A549 (cell line): ENCODE measurements around the gene UBC. TPM values are rescaled to one million over a fixed set of nuclear protein-coding genes. Genes with fewer than 3 reads are reported as not detected.
A peak's percentile ranks its signal among the peaks of the same experiment; 100 is the strongest.

ENCODE experiments used
- ATAC-seq, 2 experiments: fragments of 200-7000 bp in 1 of 2; fragments of >200 bp in 1 of 2; cut with Nextera tagmentation in 1 of 2; cut with Tn5 transposase in 1 of 2; 3 replicates each; pipeline versions ENCODE4 v1.8.0 to v1.9.1; 2018 to 2020; ENCODE audit warnings: mild to moderate bottlenecking in 1 of 2, moderate library complexity in 1 of 2
- CTCF ChIA-PET: fragments of 300-600 bp; sonication (Branson Sonifier 250); formaldehyde crosslinking; extraction: SDS; loops from one replicate; lab custom pipeline; 2021; ENCODE audit warnings: antibody characterized with exemption, inconsistent platforms; lab: Yijun Ruan, JAX
- POLR2A ChIA-PET: fragments of 350-600 bp; formaldehyde crosslinking; extraction: SDS; loops from one replicate; lab custom pipeline; 2021; ENCODE audit warnings: antibody characterized with exemption, inconsistent platforms; lab: Yijun Ruan, JAX
- DNase-seq, 2 experiments: peaks; one replicate each; pipeline versions ENCODE4 v3.0.0 to v3.0.0-alpha.2; 2011 to 2016; ENCODE audit warnings: low read depth in 1 of 2, low spot score in 1 of 2
- FAIRE-seq: peaks from 2 replicates; lab custom pipeline; 2011; peaks lifted over from hg19 to GRCh38; lab: Jason Lieb, UNC
- H3K27ac ChIP-seq, 2 experiments: fragments of >200 bp; sonication (Bioruptor Twin); formaldehyde crosslinking; 3 replicates each; pipeline ENCODE4 v1.5.1; 2016 to 2017
- H3K4me1 ChIP-seq: fragments of >200 bp; sonication (Bioruptor Twin); formaldehyde crosslinking; 3 replicates; pipeline ENCODE4 v1.6.1; 2016
- H3K4me2 ChIP-seq: fragments of >200 bp; sonication (Bioruptor Twin); formaldehyde crosslinking; 3 replicates; pipeline ENCODE4 v1.6.1; 2016
- H3K4me3 ChIP-seq: fragments of >200 bp; sonication (Bioruptor Twin); formaldehyde crosslinking; 3 replicates; pipeline ENCODE4 v1.5.1; 2016
- H3K9me3 ChIP-seq: fragments of >200 bp; sonication (Bioruptor Twin); formaldehyde crosslinking; 3 replicates; pipeline ENCODE4 v1.6.1; 2016
- CBX8 ChIP-seq: fragments of 200-600 bp; sonication (generic); IDR thresholded peaks from 2 replicates; pipeline ENCODE4 v1.6.1; 2016
- CEBPB ChIP-seq, 2 experiments: fragments of >200 bp in 1 of 2; sonication (Bioruptor Twin) in 1 of 2; formaldehyde crosslinking in 1 of 2; IDR thresholded peaks; 2 replicates each; pipeline ENCODE4 v1.6.1; 2012 to 2016
- EHMT2 ChIP-seq: fragments of 200-600 bp; sonication (generic); IDR thresholded peaks from 2 replicates; pipeline ENCODE4 v1.6.1; 2016; ENCODE audit warnings: antibody characterized with exemption, low read depth, mild to moderate bottlenecking, moderate library complexity
- ESRRA ChIP-seq: fragments of 150-350 bp; IDR thresholded peaks from 2 replicates; pipeline ENCODE4 v1.6.1; 2014; ENCODE audit warnings: mild to moderate bottlenecking, low read length, borderline replicate concordance
- GATA3 ChIP-seq: IDR thresholded peaks from 2 replicates; pipeline ENCODE4 v1.6.1; 2012; ENCODE audit warnings: borderline replicate concordance
- HES2 ChIP-seq: fragments of >200 bp; sonication (Bioruptor Twin); formaldehyde crosslinking; IDR thresholded peaks from 2 replicates; pipeline ENCODE4 v1.6.1; 2016
- HOXB5 ChIP-seq: fragments of 250-450 bp; sonication (Bioruptor Pico); IDR thresholded peaks from 2 replicates; pipeline ENCODE4 v1.5.0; 2020; ENCODE audit warnings: mild to moderate bottlenecking, moderate library complexity
- JUN ChIP-seq, 2 experiments: fragments of >200 bp; sonication (Bioruptor Twin); formaldehyde crosslinking; IDR thresholded peaks; 2 replicates in 1 of 2; 3 replicates in 1 of 2; pipeline ENCODE4 v1.6.1; 2016 to 2017
- KDM1A ChIP-seq: fragments of 200-600 bp; sonication (generic); IDR thresholded peaks from 2 replicates; pipeline ENCODE4 v1.6.1; 2016; ENCODE audit warnings: low read depth, mild to moderate bottlenecking
- KDM5A ChIP-seq: fragments of 200-600 bp; sonication (generic); IDR thresholded peaks from 2 replicates; pipeline ENCODE4 v1.6.1; 2016; ENCODE audit warnings: antibody characterized with exemption, mild to moderate bottlenecking
- MYC ChIP-seq: IDR thresholded peaks from 2 replicates; pipeline ENCODE4 v1.6.1; 2012; ENCODE audit warnings: mild to moderate bottlenecking, inconsistent platforms, low read length, improper control_type of control experiment, borderline replicate concordance
- PHF8 ChIP-seq: fragments of 200-600 bp; sonication (generic); IDR thresholded peaks from 2 replicates; pipeline ENCODE4 v1.6.1; 2016; ENCODE audit warnings: low read depth, mild to moderate bottlenecking, antibody characterized with exemption, moderate library complexity, borderline replicate concordance
- POLR2A ChIP-seq: IDR thresholded peaks from 2 replicates; pipeline ENCODE4 v1.6.1; 2012; ENCODE audit warnings: mild to moderate bottlenecking, low read length
- REST ChIP-seq: fragments of 200-600 bp; sonication (generic); IDR thresholded peaks from 2 replicates; pipeline ENCODE4 v1.6.1; 2016; ENCODE audit warnings: antibody characterized with exemption, mild to moderate bottlenecking, moderate library complexity
- RNF2 ChIP-seq: fragments of 200-600 bp; sonication (generic); IDR thresholded peaks from 2 replicates; pipeline ENCODE4 v1.6.1; 2016; ENCODE audit warnings: low read depth, mild to moderate bottlenecking, antibody characterized with exemption, moderate library complexity, borderline replicate concordance
- TP53 ChIP-seq: fragments of 250-450 bp; sonication (Bioruptor Pico); IDR thresholded peaks from 2 replicates; pipeline ENCODE4 v1.5.0; 2021; ENCODE audit warnings: mild to moderate bottlenecking, moderate library complexity
- WGBS: methylation state at CpG from one replicate; pipeline ENCODE4 v1.1.6; 2017; ENCODE audit errors: missing lambda C conversion rate; 5-methylcytosine and 5-hydroxymethylcytosine counted together
- polyA plus RNA-seq, 4 experiments: library from polyadenylated mRNA; depleted of rRNA in 3 of 4; stranded (reverse); fragments of >200 nt; fragmentation: RNase III in 1 of 4; extraction: RNeasy Plus Mini Kit Qiagen cat#74134 plus additional on column Dnase treatment in 1 of 4; gene quantifications; 2 replicates in 3 of 4; 3 replicates in 1 of 4; pipeline ENCODE4 v1.2.3, GENCODE V29; 2011 to 2017

Gene UBC
- polyA plus RNA-seq, 2 of the 4 experiments (the other 2 are of a cell fraction), result 993 to 2,000 TPM

GRCh38 chr12:124947013-124947412 is 32.6 kb upstream of the UBC start:
- TF ChIP-seq ESRRA, result no peak
- TF ChIP-seq PHF8, result no peak
- TF ChIP-seq KDM1A, result no peak
- no peak for TF ChIP-seq GATA3
- TF ChIP-seq CEBPB (IDR thresholded peaks at IDR 0.05), result no peak
- TF ChIP-seq JUN (IDR thresholded peaks at IDR 0.05), result no peak
- TF ChIP-seq EHMT2, result no peak
- TF ChIP-seq HOXB5 (CRISPR knock-in tag), result no peak
- no peak for TF ChIP-seq POLR2A
- ChIA-PET POLR2A (no interaction called here), CTCF (interaction anchor here (8.1 to 14.4 kb wide), 2 partner anchors 7 to 42 kb away, joined by 96 to 243 read pairs; no protein-coding TSS in a partner anchor)
- no peak overlapping the region for H3K4me3 ChIP-seq
- 94% methylated on average over 7 of the region's 11 CpGs for WGBS
- H3K27ac ChIP-seq, result no peak overlapping the region
- no peak overlapping the region for H3K4me2 ChIP-seq
- no peak for DNase-seq
- FAIRE-seq, result no peak
- H3K9me3 ChIP-seq, result no peaks in the 10 kb centered on the region
- no peaks in the 10 kb centered on the region for H3K4me1 ChIP-seq
- ATAC-seq, result peak in 1 of 2 experiments; percentile 4; a peak in 1 of 6 replicates

- H3K4me3 ChIP-seq, result no peak overlapping the region
- DNase-seq, result no peak
- peaks cover 4% of the 10 kb centered on the region; the same call in 2 of the 3 replicates for H3K4me1 ChIP-seq
- no peak overlapping the region for H3K4me2 ChIP-seq
- peak in 1 of 2 experiments; percentile 5; a peak in 2 of 6 replicates for ATAC-seq
- POLR2A ChIA-PET, result no interaction called here
- CTCF ChIA-PET, result interaction anchor here (0.9 to 14.4 kb wide), 3 partner anchors 8 to 41 kb away, joined by 3 to 243 read pairs (median 96); no protein-coding TSS in a partner anchor
- TF ChIP-seq REST (no peak), CBX8 (no peak), MYC (no peak), TP53 (no peak), KDM5A (no peak), RNF2 (no peak), PHF8 (no peak)
- 84% methylated on average over 10 of the region's 10 CpGs for WGBS
- H3K9me3 ChIP-seq, result no peaks in the 10 kb centered on the region
- no peak overlapping the region for H3K27ac ChIP-seq
- FAIRE-seq, result no peak
Observed at GRCh38 chr12:124946447-124946793, 32.0 kb upstream of the UBC start.

- ChIA-PET POLR2A (interaction anchor here (0.5 to 4.5 kb wide), 8 partner anchors 17 to 49 kb away, joined by 3 to 125 read pairs (median 12); partner anchors contain the start of gene UBC), CTCF (interaction anchor here (0.6 to 14.4 kb wide), 16 partner anchors 10 to 259 kb away, joined by 3 to 243 read pairs (median 10); partner anchors contain the start of genes BRI3BP and UBC)
- Histone ChIP-seq H3K4me3 (peak overlapping the region; percentile 32), H3K9me3 (no peaks in the 10 kb centered on the region), H3K4me2 (peak overlapping the region; percentile 86), H3K27ac (peak overlapping the region; percentile 88 to 92), H3K4me1 (peaks cover 29% of the 10 kb centered on the region)
- DNase-seq (no peak), ATAC-seq (no peak), FAIRE-seq (no peak)
- TF ChIP-seq JUN (IDR thresholded peaks at IDR 0.05) (0 out of 5 replicates have a peak, but pooled peaks of 1 of the 2 experiments have one; percentile 10), HES2 (no peak)
- 31% methylated on average over 7 of the region's 7 CpGs for WGBS
Observed at GRCh38 chr12:124941170-124941527, 26.7 kb upstream of the UBC start.
